GM23248 (cell line): Measurements from ENCODE around the gene FBLN5.

ENCODE experiments used
- EZH2 ChIP-seq: fragments of 200-600 bp; sonication (generic); IDR thresholded peaks from 2 replicates; pipeline ENCODE4 v1.6.1; 2018; ENCODE audit warnings: antibody characterized with exemption, mild to moderate bottlenecking; ENCODE audit not compliant: insufficient read depth, poor library complexity, severe bottlenecking
- EZH2phosphoT487 ChIP-seq: fragments of 200-600 bp; sonication (generic); IDR thresholded peaks from 2 replicates; pipeline ENCODE4 v1.6.1; 2018; ENCODE audit warnings: antibody characterized with exemption, moderate library complexity, mild to moderate bottlenecking, low read depth; ENCODE audit not compliant: insufficient read depth

- TF ChIP-seq EZH2: no peak
- TF ChIP-seq EZH2phosphoT487: no peak
Measured at GRCh38 chr14:91983588-91983987, 36.1 kb upstream of the FBLN5 start.
